Activated CD4-positive, alpha-beta T cell treated with anti-CD3 and anti-CD28 coated beads, Interleukin-2, amount 50 U/mL, for 1 hour (primary cell): ENCODE data around the gene ERMAP.

ENCODE experiments used
- DNase-seq: peaks from one replicate; pipeline ENCODE4 v3.0.0-alpha.2; 2020

ERMAP gene, protein sequence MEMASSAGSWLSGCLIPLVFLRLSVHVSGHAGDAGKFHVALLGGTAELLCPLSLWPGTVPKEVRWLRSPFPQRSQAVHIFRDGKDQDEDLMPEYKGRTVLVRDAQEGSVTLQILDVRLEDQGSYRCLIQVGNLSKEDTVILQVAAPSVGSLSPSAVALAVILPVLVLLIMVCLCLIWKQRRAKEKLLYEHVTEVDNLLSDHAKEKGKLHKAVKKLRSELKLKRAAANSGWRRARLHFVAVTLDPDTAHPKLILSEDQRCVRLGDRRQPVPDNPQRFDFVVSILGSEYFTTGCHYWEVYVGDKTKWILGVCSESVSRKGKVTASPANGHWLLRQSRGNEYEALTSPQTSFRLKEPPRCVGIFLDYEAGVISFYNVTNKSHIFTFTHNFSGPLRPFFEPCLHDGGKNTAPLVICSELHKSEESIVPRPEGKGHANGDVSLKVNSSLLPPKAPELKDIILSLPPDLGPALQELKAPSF

DNA sequence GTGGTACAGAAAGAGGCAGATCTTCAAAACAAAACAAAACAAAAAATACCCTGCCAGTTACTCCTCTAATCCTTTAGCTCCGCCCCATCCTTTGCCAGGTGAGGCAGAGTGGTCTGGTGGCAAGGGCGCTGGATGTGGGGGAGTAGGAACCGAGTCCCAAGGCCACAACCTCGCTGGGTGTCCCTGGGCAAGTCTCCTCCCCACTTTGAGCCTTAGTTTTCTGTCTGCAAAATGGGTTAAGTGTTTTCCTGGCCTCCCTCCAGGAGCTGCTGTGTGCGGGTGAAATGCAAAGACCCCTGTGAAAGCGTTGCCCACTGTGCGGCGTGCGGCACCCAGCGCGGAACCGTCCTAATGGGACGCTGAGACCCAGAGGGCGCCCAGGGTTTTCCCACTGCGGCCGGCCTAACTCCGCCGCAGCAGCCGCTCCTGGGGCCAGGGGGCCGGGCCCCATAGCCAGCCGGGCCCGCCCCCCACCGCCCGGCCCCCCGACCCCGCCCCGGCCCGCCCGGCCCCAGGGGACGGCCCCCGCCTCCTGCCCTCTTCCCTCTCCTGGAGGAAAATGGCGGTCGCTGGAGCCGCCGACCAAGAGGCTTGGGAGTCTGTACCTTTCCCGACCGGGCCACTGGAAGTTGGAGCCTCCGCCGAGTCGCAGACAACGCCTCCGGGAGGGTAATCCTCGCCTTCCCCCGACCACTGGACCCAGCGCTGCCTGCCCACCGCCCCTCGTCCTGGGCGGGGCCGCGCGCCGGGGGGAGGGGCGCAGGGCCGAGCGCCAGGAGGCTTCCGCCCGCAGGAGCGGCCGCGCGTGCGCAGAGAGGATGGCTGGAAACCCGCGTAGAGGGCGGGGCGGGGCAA lies at the start of gene ERMAP, which contains the start of gene SVBP:
Gene ERMAP (plus strand): TSS at position 538 of the 855 bp plus-strand sequence. CDS start 13,327 bp downstream, outside the sequence.
Gene SVBP (minus strand): TSS at position 813 of the 855 bp plus-strand sequence. CDS start 853 bp downstream, outside the sequence.
- DNase-seq, result peak; percentile 95

DNA sequence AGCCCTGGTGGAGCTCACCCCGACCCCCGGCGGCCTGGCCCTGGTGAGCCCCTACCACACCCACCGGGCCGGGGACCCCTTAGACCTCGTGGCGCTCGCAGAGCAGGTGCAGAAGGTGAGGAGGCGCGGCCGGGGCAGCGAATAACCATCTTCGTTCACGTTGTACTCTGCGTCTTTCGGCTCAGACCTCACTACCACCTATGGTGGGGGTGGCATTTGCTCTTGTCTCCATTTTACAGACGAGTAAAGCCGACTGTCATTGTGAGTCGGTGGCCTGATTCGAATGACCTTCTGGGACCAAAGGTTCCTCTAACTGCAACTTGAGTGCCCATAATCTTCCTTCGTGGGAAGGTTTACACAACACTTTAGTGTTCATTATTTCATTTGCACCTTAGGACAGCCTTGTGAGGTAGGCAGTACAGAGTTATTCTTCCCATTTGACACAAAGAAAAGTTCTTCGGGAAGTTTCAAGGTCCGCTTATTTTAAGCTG lies 49.4 kb upstream of the ERMAP start:
- no peak for DNase-seq

DNA sequence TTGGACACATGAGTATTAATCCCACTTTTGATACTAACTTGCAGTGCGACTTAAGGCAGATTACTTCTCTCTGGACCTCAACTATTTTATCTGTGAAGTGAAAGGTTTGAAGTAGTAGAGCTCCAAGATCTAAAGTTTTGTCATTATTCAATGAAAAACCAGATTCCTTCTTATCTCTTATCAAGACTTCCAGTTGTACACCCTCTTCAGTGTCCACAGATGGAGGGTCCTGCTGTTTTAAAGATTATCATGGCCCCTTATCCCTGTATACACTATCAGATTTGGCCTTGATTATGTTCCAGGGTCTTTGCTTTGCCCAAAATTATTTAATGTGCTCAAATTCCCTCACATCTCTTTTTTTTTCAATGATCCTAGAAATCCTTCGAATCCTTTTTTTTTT lies 48.8 kb upstream of the ERMAP start:
- DNase-seq, result no peak

DNA sequence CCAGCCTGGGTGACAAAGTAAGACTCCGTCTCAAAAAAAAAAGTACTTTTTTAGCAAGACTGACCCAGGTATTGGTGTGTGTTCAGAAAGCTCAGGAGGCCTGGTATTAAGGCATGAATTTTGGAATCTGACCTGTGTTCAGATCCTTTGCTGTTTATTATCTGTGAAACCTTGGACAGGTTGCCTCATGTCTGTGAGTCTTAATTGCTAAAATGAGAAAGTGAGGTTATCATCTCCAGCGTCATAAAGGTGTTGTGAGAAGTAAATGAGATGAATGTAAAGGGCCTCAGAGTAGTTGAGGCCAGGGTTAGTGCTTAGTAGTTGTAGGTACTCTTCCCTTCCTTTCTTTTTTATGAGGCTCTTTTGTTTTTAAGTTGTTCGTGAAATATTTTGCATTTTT lies 47.1 kb upstream of the ERMAP start:
- no peak for DNase-seq

DNA sequence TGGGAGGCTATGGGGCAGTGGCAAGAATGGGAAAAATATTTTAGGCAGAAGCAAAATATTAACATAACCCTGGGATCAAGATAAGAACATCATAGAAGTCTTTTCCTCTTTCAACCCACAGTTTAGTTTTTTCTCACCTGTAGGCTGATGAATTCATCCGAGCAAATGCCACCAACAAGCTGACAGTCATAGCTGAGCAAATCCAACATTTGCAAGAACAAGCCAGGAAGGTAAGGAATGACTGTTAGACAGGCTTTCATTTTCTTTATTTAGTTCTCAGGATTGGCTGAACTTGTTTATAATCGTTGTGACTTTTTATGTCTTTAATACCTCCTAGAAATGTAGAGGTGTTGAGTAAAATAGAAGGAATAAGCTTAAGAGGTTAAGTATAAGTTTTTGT lies 43.5 kb upstream of the ERMAP start:
- no peak for DNase-seq

DNA sequence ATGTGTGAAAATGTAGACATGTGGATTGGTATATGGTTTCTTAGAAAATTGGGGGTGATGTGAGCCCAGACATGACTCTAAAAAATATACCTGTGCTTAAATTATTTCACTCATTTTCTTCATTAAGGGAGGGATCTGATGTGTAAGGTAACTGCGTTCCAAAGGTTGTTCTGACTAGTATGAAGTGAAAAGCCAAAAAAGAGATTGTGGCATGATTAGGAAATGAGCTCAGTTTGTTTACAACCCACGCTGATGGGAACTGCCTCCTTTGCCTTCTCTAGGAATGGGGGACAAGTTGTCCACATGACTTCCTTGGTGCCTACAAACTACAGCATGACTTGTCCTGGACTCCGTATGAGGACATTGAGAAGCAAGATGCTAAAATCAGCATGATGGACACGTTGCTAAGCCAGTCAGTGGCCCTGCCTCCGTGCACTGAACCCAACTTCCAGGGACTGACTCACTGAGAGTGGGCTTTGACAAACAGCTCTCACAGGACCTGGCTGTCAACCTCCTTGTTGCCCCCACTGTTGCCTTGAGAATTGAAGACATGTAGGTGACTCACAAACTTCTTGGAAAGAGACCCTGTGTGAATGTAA lies 41.9 kb upstream of the ERMAP start:
- no peak for DNase-seq

DNA sequence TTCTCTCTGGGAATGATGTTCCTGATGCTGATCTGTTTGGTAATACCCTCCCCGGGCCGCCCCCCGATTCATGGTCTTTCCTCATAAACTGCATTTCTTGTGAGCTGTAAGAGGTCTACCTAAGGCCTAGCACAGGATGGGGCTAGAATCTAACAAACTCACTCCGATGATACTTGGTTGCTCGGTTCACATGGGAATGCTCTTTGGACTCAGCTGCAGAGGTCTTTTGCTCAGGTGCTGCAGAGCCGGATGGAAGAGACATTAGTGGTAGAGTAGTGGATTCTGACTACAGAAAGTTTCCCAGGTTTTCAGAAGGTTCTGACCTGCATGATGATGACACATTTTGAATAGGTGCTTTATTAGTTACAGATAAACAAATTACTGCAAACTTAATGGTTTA lies 40.4 kb upstream of the ERMAP start:
- no peak for DNase-seq

DNA sequence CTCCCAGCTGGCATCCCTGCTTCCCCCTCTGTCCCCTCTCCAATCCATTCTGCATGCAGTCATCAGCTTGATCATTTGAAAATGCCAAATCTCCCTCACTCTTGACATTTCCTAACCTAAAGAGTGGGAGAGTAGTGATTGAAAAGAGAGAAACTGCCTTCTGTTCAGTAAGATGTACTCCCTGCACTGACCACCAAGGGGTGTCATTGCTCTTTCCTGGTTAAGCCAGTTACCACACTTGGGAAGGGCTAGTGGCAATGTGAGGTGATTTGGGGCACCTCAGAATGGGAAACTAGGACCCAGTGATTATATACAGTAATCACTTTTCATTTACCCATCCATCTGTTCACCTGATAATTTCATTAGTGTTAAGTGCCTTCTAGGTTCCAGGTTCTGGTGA lies 39.1 kb upstream of the ERMAP start:
- DNase-seq, result peak; percentile 25

DNA sequence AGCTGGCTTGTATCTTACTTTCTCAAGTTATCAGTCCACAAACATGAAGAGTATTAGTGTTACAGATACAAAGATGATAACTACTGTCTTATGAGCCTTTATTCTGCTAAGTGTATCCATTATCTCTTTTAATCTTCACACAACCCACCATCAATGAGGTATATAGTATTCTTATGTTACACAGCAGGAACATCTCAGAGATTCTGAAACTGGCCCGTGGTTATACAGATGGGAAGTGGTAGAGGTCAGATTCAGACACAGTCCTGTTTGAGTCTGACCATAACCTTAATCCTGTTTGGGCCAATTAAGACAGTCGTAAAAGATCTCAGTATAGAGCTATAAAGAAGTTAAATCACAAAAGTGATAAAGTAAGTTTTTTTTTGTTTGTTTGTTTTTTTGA lies 37.2 kb upstream of the ERMAP start:
- no peak for DNase-seq

DNA sequence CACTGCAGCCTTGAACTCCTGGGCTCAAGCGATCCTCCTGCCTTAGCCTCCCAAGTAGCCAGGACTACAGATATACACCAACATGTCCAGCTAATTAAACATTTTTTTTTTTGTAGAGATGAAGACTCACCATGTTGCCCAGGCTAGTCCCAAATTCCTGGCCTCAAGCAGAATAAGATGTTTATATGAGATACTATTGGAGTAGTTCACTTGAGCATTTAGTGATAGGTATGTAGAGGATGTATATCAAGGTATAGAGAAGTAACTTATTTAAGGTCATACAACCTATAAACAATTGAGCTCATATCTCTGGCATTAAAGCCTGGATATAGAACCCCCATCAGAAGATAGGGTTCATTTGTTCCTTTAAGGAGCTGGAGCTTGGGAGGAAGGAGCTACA lies 36.7 kb upstream of the ERMAP start:
- DNase-seq, result no peak

DNA sequence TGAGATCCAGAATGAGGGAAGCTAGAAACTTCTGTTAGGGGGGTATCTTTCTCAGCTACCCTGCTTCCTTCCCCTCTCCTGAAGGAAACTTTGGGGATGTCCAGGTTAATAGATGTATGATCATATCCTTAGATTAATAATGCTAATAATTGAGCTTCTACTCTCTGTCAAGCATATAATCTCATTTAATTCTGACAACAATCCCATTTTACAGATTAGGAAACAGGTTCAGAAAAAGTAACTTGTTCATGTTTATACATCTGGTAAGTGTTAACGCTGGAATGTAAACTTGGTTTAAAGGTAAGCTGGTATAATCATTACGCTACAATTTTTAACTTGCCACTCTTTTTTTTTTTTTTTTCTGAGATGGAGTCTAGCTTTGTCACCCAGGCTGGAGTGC lies 33.8 kb upstream of the ERMAP start:
- DNase-seq, result no peak

DNA sequence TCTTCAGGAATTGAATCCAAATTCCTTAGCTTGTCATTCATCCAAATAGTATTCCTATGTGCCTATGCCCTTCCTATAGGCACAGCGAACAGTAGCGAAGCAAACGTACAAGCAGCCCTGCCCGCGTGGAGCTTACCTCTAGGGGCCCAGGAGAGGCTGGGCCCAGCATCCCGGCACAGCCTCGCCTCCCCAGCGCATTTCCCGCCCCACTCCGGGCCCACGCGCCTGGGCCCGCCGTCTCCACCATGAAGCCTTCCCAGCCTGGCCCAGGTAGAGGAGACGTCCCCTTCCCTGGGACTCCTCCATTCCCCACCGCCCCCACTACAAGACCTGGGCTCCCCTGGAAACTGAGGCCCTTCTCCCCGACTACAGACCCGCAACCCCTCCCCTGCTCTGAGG lies 32.4 kb upstream of the ERMAP start:
- no peak for DNase-seq

DNA sequence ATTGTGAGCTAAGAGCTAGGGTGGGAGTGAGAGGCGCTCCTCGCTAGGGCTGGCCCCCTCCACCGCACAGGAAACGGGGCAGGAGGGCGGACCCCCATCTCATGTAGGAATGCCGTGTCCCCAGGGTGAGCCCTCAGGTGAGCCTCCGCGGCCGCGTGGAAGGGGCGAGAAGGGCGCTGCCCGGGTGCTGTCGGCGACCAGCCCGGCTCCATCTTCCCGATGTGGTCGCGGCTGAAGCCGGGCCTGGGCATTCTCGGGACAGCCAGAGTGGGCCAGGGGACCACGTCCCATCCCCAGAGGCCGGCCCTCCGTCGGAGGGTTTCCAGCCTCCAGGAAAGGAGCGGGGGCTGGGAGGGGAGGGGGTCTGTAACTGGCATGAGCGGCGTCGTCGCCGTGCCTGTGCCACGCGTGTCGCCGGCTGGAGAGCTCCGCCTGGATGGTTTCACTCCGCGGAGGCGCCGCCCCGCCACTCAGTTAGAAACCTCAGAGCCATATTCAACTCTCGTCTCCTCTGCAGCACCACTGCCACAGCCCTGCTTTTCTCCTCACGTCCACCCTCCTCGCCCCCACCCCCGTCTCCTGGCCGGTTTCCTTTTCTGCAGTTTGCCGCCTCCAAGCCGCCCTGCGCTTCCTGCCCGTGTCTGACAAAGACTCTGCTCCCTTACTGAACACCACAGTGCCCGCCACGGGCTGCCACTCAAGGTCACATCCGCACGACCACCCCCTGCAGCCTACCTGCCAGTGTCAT lies 31.8 kb upstream of the ERMAP start, which contains the start of gene TMEM269:
Gene TMEM269 (plus strand): TSS at position 46 of the 748 bp plus-strand sequence. CDS start 4,903 bp downstream, outside the sequence.
- peak; percentile 38 for DNase-seq

DNA sequence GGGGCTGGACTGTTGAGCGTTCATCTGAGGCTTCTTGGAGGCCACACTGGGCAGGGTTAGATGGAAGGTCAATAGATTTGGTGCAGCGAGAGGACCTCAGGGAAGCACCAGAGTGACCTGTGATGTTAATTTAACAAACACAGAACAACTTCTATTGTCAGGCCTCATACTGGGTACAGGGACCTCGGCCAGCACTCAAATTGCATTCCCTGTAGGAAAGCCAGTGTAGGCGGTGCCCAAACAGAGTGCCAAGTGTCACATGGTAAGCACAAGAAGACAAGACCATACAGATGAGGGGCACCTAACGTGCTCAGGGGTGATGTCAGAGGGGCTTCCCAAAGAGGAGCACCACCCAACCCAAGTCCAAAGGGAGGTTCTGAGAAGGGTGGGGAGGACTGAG lies 30.8 kb upstream of the ERMAP start:
- DNase-seq, result no peak

DNA sequence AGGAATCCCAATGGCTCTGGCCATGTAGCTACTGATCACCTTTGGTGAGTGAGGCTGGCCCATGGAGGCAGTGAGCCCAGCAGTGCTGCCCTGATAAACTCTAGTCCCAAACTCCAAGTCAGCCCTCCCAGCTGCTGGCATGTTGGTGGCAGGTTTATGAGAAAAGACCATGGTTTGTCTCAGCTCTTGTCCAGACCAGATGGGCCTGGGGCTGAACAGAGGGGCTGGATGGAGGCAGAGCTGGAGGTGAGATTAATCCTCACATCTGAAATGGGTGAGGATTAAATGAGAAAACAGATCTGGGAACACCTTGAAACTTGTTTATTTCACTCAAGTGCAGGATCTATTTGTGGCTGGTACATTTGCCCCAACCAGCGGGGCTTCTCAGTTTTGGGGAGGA lies 28.9 kb upstream of the ERMAP start:
- no peak for DNase-seq

DNA sequence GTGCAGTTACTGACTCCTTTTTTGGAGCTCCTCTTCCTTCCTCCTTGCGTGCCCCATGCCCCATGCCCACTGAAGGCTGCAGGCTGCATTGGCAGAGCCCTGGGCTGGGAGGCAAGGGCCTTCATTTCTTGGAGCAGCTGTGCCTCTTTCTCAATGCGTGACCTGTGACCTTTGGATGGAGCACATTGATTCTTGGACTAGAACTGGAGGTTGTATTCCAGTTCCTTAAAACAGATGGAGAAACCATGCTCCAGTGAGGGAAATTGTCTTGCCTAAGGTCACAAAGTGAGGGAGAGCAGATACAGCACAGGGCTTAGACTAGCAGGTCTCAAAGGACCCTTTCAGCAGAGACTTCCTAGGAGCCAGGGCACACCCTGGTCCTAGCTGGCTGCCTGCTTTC lies 23.1 kb upstream of the ERMAP start:
- no peak for DNase-seq

DNA sequence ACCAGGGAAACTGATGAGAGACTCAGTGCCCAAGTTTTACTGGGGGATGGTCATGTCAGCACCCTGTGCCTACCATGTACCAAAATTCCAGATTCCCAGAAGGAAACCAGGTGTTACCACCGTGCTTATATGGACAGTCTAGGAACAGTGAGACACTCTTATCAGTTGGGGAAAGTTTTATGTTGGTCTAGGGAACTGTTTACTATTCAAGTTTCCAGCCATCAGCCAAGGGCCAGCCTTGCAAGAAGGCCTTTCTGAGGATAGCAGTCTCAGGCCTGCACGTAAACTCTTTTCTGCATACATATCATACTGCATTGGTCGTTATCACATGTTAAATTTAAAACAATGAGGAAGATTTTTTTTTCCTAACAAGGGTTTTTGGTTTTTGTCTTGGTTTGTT lies 19.5 kb upstream of the ERMAP start:
- DNase-seq, result no peak

DNA sequence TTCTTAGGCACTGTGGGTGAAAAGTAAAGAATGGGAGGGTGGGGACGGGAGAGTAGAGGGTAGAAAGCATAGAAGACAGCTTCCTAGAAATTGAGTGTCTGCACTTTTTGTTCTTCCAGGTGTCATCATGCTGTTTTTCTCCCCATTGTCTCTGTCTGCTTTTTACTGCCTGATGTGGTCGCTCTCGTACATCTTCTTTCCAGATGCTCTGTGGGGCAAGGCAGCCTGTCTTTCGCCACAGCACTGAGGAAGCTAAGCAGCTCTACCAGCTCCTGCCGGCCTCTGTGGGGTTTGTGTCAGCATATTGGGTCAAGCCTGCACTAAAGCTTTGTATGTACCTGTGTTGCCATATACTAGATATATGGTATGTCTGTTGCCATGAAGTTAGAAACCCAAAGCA lies 18.9 kb upstream of the ERMAP start:
- no peak for DNase-seq

DNA sequence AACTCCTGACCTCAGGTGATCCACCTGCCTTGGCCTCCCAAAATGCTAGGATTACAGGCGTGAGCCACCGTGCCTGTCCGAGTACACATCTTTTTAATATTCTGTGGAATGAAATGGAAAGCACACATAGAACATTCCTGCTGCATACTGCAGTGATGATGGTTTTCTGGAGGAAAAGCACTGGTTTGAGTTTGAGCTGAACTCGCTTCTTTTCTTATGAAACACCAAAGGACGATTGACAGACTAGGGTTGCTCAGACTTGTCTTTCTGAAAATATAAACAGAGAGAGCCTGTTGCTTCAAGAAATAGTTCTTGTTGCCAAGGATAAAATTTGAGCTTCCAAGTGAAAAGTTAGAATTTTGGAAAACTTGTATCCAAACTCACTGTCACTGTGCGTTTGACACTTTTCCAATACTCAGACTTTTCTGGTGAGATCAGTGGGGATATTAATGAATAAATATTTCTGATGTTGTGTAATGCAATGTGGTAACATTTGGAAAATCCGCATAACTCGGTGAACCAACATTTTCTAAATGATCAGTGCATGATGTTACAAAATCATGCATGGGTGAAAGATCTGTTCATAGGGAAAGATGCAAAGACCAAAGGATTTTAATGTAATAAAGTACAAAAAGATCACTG lies 15.0 kb upstream of the ERMAP start:
- no peak for DNase-seq

DNA sequence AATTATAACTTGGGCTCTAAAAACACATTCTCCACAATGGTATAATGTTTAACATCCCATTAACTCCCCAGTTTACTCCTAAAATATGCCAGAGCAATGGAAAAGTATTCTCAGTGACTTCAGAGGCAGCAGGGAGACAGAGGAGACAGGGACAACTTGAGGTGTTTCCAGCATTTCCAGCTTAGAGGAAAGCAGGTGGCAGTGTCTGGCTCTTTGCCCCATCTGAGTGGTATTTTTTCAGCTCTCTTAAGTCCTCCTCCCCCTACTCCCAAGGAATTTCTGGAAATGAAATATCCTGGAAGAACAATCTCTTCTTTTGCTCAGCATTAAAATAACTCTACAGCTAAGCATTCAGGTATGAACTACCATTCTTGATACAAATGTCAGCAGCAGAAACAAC lies 10.8 kb upstream of the ERMAP start:
- no peak for DNase-seq

DNA sequence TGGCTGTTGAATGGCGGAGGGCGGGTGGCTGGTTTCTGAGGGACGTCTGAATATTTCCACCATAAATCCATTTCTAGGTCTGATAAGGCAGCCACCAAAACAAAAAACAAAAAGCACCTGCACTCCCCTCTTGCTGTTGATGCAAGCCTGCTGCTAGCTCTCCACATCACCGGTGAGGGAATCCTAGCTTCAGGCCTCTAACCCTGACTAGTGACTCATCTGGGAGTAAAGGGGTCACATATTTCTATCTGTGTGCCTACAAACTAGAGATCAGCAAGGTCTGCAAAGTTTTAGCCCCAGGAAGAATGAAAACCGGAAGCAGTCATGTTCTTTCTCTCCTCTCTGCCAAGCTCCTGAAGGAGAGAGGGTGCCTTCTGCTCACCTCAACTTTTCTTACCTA lies 10.3 kb upstream of the ERMAP start:
- DNase-seq, result no peak
